ENCODE results near the gene ABCG1. TPM values are rescaled to one million over a fixed set of nuclear protein-coding genes. Genes with fewer than 3 reads are reported as not detected.

Gene ABCG1
- total RNA-seq, 4 donors from 2014 or later, result 33.0 to 68.5 (median 40.8) TPM

DNA sequence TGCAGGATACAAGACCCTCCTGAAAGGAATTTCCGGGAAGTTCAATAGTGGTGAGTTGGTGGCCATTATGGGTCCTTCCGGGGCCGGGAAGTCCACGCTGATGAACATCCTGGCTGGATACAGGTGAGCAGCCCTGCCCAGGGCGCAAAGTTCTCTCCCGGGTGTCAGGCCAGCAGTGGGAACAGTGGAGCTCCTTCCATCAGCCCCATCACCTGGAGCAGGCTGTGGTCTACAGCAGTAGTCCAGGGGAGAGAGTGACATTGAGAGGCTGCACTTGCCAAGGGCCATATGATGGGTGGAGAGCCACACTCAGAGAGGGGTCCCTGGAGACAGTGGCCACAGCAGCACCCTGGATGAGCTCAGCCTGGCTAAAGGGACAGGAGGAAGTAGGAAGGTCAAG, 52.1 kb downstream of the ABCG1 start:
- peaks cover 0 to 4% (median 0%) of the 10 kb centered on the region in 4 donors for H3K4me1 ChIP-seq
- H3K36me3 ChIP-seq, result peaks cover 0 to 24% (median 0%) of the 10 kb centered on the region in 3 donors
- H3K27me3 ChIP-seq, result no peaks in the 10 kb centered on the region
- TF ChIP-seq POLR2A (IDR thresholded peaks at IDR 0.05), result no peak
- TF ChIP-seq, protein P1, sequence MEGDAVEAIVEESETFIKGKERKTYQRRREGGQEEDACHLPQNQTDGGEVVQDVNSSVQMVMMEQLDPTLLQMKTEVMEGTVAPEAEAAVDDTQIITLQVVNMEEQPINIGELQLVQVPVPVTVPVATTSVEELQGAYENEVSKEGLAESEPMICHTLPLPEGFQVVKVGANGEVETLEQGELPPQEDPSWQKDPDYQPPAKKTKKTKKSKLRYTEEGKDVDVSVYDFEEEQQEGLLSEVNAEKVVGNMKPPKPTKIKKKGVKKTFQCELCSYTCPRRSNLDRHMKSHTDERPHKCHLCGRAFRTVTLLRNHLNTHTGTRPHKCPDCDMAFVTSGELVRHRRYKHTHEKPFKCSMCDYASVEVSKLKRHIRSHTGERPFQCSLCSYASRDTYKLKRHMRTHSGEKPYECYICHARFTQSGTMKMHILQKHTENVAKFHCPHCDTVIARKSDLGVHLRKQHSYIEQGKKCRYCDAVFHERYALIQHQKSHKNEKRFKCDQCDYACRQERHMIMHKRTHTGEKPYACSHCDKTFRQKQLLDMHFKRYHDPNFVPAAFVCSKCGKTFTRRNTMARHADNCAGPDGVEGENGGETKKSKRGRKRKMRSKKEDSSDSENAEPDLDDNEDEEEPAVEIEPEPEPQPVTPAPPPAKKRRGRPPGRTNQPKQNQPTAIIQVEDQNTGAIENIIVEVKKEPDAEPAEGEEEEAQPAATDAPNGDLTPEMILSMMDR (IDR thresholded peaks at IDR 0.05), result no peak
- no peak overlapping the region for H3K27ac ChIP-seq
- H3K4me3 ChIP-seq, result no peak overlapping the region
- no peak for DNase-seq
- H3K9me3 ChIP-seq, result no peaks in the 10 kb centered on the region

DNA sequence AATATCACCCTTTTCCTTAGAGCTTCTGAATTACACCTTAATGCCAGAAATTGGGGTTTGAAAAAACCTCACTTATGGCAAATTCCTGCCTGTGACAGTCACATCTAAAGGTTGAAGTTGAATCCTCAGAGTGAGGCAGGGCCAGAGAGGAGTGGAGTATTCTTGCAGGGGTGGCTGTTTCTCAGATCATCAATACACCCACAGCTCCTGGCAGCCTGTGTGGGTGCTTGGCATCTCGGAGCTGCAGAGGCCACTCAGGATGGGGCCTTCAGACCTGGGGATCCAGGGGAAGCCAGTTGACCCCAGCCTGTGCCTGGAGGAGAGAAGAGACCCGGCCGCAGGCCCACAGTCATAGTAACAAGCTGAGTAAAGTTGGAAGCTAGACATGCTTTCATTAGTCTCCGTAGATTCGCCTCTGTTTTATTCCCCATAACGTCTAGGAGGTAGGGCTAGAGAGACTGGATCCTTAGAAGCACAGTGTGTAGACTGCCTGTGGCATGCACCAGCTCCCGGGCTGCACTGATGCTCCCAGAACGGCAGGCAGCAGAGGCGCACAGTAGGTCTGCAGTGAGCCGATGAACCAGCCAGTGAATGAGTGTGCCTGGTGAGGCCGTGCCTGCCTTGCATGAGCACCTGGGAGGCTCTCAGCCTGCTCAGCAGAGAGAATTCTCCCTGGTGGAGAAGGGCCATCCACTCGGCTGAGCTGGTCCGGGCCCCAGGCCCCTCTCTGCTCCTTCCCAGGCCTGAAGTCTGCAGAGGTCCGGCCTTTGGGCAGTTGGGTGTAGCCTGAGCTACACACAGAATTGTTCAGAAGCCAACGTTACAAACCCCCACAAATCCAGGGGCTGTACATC, 53.4 kb downstream of the ABCG1 start:
- TF ChIP-seq, protein P1 (IDR thresholded peaks at IDR 0.05), result no peak
- TF ChIP-seq POLR2A (IDR thresholded peaks at IDR 0.05), result no peak
- no peak for DNase-seq
- Histone ChIP-seq H3K4me1 (peaks cover 0 to 4% (median 0%) of the 10 kb centered on the region in 4 donors), H3K4me3 (no peak overlapping the region), H3K36me3 (peaks cover 0 to 32% (median 0%) of the 10 kb centered on the region in 3 donors), H3K27ac (no peak overlapping the region), H3K9me3 (no peaks in the 10 kb centered on the region), H3K27me3 (no peaks in the 10 kb centered on the region)

DNA sequence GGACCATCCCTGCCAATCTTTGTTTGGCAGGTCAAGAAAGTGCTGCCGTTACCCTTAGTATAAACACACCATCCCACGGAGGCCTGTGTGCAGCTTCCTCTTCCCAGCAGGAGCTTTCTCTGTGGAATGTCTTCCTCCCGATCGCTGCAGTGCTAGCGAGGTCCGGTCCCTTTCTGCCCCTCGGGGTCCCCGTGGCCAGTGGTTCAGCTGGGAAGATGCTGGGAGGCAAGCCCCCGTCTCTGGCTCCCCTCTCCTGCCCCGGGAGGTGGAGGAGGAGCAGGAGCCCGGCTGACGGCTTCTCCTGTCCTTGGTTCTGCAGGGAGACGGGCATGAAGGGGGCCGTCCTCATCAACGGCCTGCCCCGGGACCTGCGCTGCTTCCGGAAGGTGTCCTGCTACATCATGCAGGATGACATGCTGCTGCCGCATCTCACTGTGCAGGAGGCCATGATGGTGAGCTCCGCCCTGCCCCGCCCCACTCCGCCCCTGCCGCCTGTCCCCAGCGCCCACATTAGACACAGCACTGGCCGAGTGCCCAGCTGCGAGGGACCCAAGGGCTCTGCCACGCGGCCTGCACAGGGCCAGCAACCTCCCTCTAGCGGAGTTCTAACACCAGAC, 54.2 kb downstream of the ABCG1 start:
- no peaks in the 10 kb centered on the region for H3K4me1 ChIP-seq
- TF ChIP-seq POLR2A (IDR thresholded peaks at IDR 0.05), result no peak
- TF ChIP-seq, protein P1 (IDR thresholded peaks at IDR 0.05), result no peak
- H3K27ac ChIP-seq, result no peak overlapping the region
- H3K9me3 ChIP-seq, result no peaks in the 10 kb centered on the region
- no peaks in the 10 kb centered on the region for H3K27me3 ChIP-seq
- H3K4me3 ChIP-seq, result no peak overlapping the region
- DNase-seq, result no peak
- peaks cover 0 to 35% (median 0%) of the 10 kb centered on the region in 3 donors for H3K36me3 ChIP-seq

DNA sequence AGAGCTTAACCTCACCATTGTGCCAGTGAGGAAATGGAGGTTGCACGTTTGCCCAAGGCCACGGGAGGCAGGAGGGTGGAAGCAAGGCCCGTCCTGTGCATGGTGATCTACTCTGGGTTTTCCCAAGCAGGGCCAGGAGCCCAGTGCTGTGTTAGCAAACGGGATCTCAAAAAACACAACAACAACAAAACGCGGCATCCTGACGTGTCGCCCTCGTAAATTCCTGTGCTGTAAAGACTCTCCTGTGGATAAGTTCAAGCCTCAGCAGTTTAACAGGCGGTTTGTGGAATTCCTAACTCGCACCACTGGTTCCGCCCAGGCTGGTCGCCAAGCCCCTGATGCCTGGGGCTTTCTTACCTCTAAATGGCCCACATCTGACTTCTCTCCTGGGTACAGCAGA, 57.1 kb downstream of the ABCG1 start:
- no peak overlapping the region for H3K4me3 ChIP-seq
- no peaks in the 10 kb centered on the region for H3K9me3 ChIP-seq
- no peak for DNase-seq
- no peaks in the 10 kb centered on the region for H3K27me3 ChIP-seq
- peaks cover 0 to 46% (median 0%) of the 10 kb centered on the region in 3 donors for H3K36me3 ChIP-seq
- H3K27ac ChIP-seq, result no peak overlapping the region
- no peaks in the 10 kb centered on the region for H3K4me1 ChIP-seq
- TF ChIP-seq, protein P1 (IDR thresholded peaks at IDR 0.05), result no peak
- TF ChIP-seq POLR2A (IDR thresholded peaks at IDR 0.05), result no peak

DNA sequence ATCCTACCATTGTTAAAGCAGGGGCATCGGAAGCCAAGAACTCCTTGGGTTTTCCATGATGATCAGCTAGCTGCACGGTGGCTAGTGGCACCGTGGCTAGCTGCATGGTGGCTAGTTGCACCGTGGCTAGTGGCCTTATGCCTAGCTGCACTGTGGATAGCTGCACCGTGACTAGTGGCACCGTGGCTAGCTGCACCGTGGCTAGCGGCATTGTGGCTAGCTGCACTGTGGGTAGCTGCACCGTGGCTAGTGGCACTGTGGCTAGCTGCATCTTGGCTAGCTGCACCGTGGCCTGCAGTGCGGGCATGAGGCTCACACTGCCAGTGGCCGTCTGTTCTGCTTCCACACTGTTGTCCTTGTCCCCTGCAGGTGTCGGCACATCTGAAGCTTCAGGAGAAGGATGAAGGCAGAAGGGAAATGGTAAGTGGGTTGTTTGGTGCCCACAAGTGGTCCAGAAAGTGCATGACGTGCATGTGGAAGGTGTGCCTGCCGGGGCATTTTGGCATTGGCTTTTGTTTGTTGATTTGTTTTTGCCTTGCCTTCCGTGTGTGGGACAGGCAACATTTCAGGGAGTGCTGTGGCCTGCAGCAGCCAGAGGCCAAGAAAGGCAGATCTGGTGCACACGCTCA, 57.7 kb downstream of the ABCG1 start:
- DNase-seq, result no peak
- Histone ChIP-seq H3K9me3 (no peaks in the 10 kb centered on the region), H3K36me3 (peaks cover 0 to 52% (median 0%) of the 10 kb centered on the region in 3 donors), H3K4me1 (no peaks in the 10 kb centered on the region), H3K27ac (no peak overlapping the region), H3K27me3 (no peaks in the 10 kb centered on the region), H3K4me3 (no peak overlapping the region)
- no peak for TF ChIP-seq POLR2A (IDR thresholded peaks at IDR 0.05)

DNA sequence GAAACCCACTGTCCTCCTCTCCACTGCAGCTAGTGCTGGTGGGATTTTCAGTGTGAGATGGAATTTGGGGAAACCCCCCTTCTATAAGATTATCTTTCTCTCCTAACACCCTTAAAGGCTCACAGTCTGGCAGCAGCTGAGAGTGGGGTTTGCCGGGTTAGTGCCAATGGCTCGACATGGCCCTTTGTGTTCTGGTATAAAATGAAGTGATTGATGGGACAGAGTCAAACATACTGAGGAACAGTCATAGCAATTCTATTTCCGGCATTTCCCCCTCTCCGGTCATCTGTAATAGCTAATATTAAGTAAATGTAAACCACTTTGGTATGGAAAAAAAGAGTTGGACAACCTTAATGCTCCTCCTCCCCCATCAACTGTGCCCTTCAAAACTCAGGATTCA, 58.7 kb downstream of the ABCG1 start:
- H3K4me3 ChIP-seq, result no peak overlapping the region
- H3K27me3 ChIP-seq, result no peaks in the 10 kb centered on the region
- no peak for DNase-seq
- H3K9me3 ChIP-seq, result no peaks in the 10 kb centered on the region
- H3K4me1 ChIP-seq, result no peaks in the 10 kb centered on the region
- peaks cover 0 to 54% (median 0%) of the 10 kb centered on the region in 3 donors for H3K36me3 ChIP-seq
- no peak for TF ChIP-seq POLR2A (IDR thresholded peaks at IDR 0.05)
- TF ChIP-seq, protein P1 (IDR thresholded peaks at IDR 0.05), result no peak
- no peak overlapping the region for H3K27ac ChIP-seq

Data from Peyer's patch (tissue), 4 donors.